Measurements from ENCODE around the gene GRID1.

GRCh38 chr10:86246279-86246940, 120.2 kb downstream of the GRID1 start:
- TF ChIP-seq, protein P1, sequence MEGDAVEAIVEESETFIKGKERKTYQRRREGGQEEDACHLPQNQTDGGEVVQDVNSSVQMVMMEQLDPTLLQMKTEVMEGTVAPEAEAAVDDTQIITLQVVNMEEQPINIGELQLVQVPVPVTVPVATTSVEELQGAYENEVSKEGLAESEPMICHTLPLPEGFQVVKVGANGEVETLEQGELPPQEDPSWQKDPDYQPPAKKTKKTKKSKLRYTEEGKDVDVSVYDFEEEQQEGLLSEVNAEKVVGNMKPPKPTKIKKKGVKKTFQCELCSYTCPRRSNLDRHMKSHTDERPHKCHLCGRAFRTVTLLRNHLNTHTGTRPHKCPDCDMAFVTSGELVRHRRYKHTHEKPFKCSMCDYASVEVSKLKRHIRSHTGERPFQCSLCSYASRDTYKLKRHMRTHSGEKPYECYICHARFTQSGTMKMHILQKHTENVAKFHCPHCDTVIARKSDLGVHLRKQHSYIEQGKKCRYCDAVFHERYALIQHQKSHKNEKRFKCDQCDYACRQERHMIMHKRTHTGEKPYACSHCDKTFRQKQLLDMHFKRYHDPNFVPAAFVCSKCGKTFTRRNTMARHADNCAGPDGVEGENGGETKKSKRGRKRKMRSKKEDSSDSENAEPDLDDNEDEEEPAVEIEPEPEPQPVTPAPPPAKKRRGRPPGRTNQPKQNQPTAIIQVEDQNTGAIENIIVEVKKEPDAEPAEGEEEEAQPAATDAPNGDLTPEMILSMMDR (IDR thresholded peaks at IDR 0.05) = no peak
- no peak for TF ChIP-seq ZFX (IDR thresholded peaks at IDR 0.05; ENCODE audit: borderline replicate concordance)

All from 22Rv1 (cell line).